Vagina (tissue), 2 donors: ENCODE measurements around the gene UBTD1.

ENCODE experiments used
- CTCF ChIP-seq, 3 experiments: fragments of 450-650 bp in 2 of 3; fragments of 200-600 bp in 1 of 3; sonication (generic) in 1 of 3; IDR thresholded peaks; one replicate each; pipeline ENCODE4 v1.5.1; 2017 to 2019; ENCODE audit warnings: antibody characterized with exemption in 3 of 3, mild to moderate bottlenecking in 2 of 3, moderate library complexity in 2 of 3
- POLR2A ChIP-seq, 2 donors: fragments of 450-650 bp; IDR thresholded peaks; one replicate each; pipeline ENCODE4 v1.6.1; 2017; ENCODE audit warnings: antibody characterized with exemption in 2 of 2, mild to moderate bottlenecking in 2 of 2, moderate library complexity in 2 of 2

GRCh38 chr10:97584060-97584797, 85.5 kb downstream of the UBTD1 start, which contains the start of gene HOGA1:
- TF ChIP-seq CTCF (IDR thresholded peaks at IDR 0.05): no peak
- TF ChIP-seq POLR2A (IDR thresholded peaks at IDR 0.05): no peak
